Activated T-helper 1 cell treated with anti-CD3 and anti-CD28 coated beads, Interleukin-2, amount 50 U/mL, for 16 hours (primary cell): ENCODE data around the gene KIF2C.
"Not testable (repeated sequence)": the region's sequence is repeated elsewhere in the genome, so short reads cannot be mapped to it uniquely, and the experiment has no call there.

Experiments used
- DNase-seq, 2 donors: peaks; one replicate each; pipeline ENCODE4 v3.0.0-alpha.2; 2020; ENCODE audit warnings: low read depth in 1 of 2, low spot score in 1 of 2

KIF2C gene

DNA sequence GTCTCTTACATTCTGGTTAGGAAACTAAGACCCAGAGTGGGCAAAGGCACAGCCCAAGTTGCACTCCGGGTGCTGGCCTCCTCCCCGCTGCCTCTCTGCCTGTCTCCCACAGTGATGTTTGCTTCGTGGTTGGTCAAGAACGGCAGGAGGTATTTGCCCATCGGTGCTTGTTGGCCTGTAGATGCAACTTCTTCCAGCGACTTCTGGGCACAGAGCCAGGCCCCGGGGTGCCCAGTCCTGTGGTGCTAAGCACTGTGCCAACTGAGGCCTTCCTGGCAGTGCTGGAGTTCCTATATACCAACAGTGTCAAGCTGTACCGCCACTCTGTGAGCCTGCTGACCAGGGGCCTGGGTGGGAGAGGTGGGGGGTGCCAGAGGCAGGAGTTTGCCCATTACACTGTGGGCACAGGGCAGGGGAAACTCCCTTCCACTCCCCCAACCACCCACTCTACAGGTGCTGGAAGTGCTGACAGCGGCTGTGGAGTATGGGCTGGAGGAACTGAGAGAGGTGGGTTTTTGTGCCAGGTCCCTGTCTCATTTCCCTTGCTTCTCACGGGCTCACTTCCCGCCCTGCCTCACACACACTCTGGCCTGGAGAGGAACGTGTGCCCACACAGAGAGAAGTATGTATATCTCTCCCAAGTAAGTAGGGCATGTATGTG, 70.6 kb downstream of the KIF2C start:
- no peak for DNase-seq

DNA sequence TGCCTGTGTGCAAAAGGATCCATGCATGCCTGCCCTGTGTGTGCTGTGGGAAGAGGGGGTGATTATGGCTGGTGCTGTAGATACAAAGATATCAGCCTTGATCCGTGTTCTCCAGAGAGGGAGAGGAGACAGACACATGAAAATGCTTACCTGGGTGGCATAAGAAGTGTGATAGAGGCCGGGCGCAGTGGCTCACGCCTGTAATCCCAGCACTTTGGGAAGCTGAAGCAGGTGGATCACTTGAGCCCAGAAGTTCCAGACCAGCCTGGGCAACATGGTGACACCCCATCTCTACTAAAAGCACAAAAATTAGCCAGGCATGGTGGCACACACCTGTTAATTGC, 71.1 kb downstream of the KIF2C start:
- not testable (repeated sequence) for DNase-seq

DNA sequence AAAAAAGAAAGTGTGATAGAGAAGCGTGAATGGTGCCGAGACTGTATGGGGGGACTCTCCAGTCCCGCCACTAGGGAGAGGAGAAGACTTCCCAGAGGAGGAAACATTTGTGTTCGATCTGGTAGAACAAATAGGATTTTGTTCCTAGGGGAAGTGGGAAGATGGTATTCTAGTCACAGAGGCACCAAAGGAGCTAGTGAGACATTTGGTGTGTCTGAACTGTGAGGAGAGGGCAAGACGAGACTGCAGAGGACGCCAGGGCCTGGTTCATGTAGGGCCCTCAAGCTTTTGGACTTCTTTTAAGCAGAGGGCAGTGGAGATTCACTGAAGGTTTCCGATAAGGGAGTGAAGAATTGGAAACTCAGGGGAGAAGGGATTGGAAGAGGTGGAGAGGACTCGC, 71.6 kb downstream of the KIF2C start:
- DNase-seq, result no peak

DNA sequence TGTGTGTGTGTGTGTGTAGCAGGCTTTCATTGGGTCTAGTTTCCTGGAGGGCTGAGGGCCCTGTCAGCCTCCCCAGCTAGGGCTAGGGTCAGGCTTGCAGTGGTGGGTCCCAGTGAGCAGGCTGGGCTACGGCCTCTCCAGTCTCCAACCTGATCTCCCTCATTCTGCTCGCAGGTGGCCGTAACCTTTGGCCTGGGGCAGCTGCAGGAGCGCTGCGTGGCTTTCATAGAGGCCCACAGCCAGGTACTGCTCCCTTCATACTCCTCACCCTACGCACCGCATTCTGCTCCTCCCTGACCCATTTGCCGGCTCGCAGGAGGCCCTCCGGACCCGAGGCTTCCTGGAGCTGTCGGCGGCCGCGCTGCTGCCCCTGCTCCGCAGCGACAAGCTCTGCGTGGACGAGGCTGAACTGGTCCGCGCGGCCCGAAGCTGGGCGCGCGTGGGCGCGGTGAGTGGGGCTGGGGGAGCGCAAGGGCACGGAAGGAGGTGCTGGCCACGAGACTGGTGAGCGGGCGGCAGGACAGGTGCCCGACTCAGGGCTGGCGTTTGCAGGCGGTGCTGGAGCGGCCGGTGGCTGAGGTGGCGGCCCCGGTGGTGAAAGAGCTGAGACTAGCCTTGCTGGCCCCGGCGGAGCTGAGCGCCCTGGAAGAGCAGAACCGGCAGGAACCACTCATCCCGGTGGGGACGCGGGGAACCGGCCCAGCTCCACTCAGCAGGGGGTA, 73.3 kb downstream of the KIF2C start:
- no peak for DNase-seq

DNA sequence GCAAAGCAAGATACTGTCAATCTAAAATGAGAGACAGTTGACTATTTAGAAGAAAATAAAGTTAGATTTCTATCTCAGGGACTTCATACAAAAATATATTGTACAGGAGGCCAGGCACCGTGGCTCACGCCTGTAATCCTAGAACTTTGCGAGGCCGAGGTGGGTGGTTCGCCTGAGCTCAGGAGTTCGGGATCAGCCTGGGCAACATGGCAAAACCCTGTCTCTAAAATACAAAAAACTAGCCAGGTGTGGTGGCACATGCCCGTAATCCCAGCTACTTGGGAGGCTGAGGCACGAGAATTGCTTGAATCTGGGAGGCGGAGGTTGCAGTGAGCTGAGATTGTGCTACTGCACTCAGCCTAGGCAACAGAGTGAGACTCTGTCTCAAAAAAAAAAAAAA, 76.3 kb downstream of the KIF2C start:
- DNase-seq, result not testable (repeated sequence)

DNA sequence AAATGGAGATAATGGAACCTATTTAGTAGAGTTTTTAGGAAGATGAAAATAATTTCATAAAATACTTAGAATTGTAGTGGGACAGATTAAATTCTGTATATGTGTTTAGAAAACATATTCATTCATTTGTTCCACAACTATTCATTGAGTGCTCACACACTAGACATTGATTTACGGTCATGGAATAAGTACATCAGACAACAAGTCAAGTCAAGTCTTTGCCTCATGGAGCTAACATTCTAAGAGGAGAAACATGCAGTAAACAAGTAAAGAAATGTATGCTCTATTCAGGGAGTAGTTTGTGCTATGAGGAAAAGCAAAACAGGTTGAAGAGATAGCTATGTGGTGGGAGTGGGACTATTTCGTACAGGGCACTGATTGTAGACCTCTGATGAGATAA, 77.7 kb downstream of the KIF2C start:
- DNase-seq, result no peak
